ACC112 (cell line): ENCODE results near the gene SLC44A5.
"Not testable (repeated sequence)": the region's sequence is repeated elsewhere in the genome, so short reads cannot be mapped to it uniquely, and the experiment has no call there.

Experiments
- H2AFZ ChIP-seq: fragments of 200-600 bp; sonication (generic); one replicate; pipeline ENCODE4 v1.6.0; 2017; ENCODE audit warnings: antibody characterized with exemption, low read length; ENCODE audit not compliant: unreplicated experiment
- H3K27ac ChIP-seq: fragments of 200-600 bp; sonication (generic); 2 replicates; pipeline ENCODE4 v1.5.1; 2014; ENCODE audit warnings: low read depth, mild to moderate bottlenecking, antibody characterized with exemption, low read length, moderate library complexity
- H3K27me3 ChIP-seq: fragments of 200-600 bp; sonication (generic); 2 replicates; pipeline ENCODE4 v1.6.1; 2014; ENCODE audit warnings: mild to moderate bottlenecking, antibody characterized with exemption, low read length, moderate library complexity, mixed read lengths; ENCODE audit not compliant: insufficient read depth
- H3K36me3 ChIP-seq: fragments of 200-600 bp; sonication (generic); 2 replicates; pipeline ENCODE4 v1.6.1; 2016; ENCODE audit warnings: mild to moderate bottlenecking, antibody characterized with exemption, low read length, moderate library complexity, mixed read lengths; ENCODE audit not compliant: insufficient read depth
- H3K4me1 ChIP-seq: fragments of 200-600 bp; sonication (generic); one replicate; pipeline ENCODE4 v1.6.1; 2016; ENCODE audit warnings: low read length, mixed read lengths; ENCODE audit not compliant: insufficient read depth, unreplicated experiment, control insufficient read depth
- H3K4me3 ChIP-seq: fragments of 200-600 bp; sonication (generic); 2 replicates; pipeline ENCODE4 v1.5.1; 2014; ENCODE audit warnings: mild to moderate bottlenecking, low read depth, low read length
- H3K79me2 ChIP-seq: fragments of 200-600 bp; sonication (generic); one replicate; pipeline ENCODE4 v1.6.0; 2016; ENCODE audit warnings: low read length; ENCODE audit not compliant: control insufficient read depth, unreplicated experiment, insufficient read depth

Gene SLC44A5

GRCh38 chr1:75292013-75292412, 318.9 kb downstream of the SLC44A5 start:
- Histone ChIP-seq H3K36me3 (no peaks in the 10 kb centered on the region), H3K4me1 (no peaks in the 10 kb centered on the region), H3K4me3 (no peak overlapping the region), H2AFZ (no peak overlapping the region), H3K27me3 (no peaks in the 10 kb centered on the region), H3K79me2 (no peaks in the 10 kb centered on the region), H3K27ac (no peak overlapping the region)

GRCh38 chr1:75276385-75276784, 334.5 kb downstream of the SLC44A5 start:
- peaks cover 5% of the 10 kb centered on the region; the same call in 1 of the 2 replicates for H3K27me3 ChIP-seq
- no peak overlapping the region for H2AFZ ChIP-seq
- H3K4me3 ChIP-seq, result no peak overlapping the region
- H3K4me1 ChIP-seq, result no peaks in the 10 kb centered on the region
- no peaks in the 10 kb centered on the region for H3K79me2 ChIP-seq
- H3K36me3 ChIP-seq, result no peaks in the 10 kb centered on the region
- no peak overlapping the region for H3K27ac ChIP-seq

- Histone ChIP-seq H3K27ac (no peak overlapping the region), H3K79me2 (no peaks in the 10 kb centered on the region), H3K27me3 (peaks cover 5% of the 10 kb centered on the region; the same call in 1 of the 2 replicates), H3K36me3 (no peaks in the 10 kb centered on the region), H3K4me1 (no peaks in the 10 kb centered on the region), H2AFZ (no peak overlapping the region), H3K4me3 (no peak overlapping the region)
Measured at GRCh38 chr1:75275631-75276030, 335.3 kb downstream of the SLC44A5 start.

- Histone ChIP-seq H3K4me3 (no peak overlapping the region), H3K27ac (no peak overlapping the region), H3K4me1 (no peaks in the 10 kb centered on the region), H3K79me2 (no peaks in the 10 kb centered on the region), H3K36me3 (no peaks in the 10 kb centered on the region), H2AFZ (no peak overlapping the region), H3K27me3 (peaks cover 5% of the 10 kb centered on the region; the same call in 1 of the 2 replicates)
Measured at GRCh38 chr1:75274920-75275506, 335.9 kb downstream of the SLC44A5 start.

GRCh38 chr1:75273110-75273509, 337.8 kb downstream of the SLC44A5 start:
- Histone ChIP-seq H3K4me1 (no peaks in the 10 kb centered on the region), H3K79me2 (no peaks in the 10 kb centered on the region), H2AFZ (no peak overlapping the region)

GRCh38 chr1:75265792-75266191, 345.1 kb downstream of the SLC44A5 start:
- Histone ChIP-seq H2AFZ (no peak overlapping the region), H3K4me1 (no peaks in the 10 kb centered on the region), H3K79me2 (no peaks in the 10 kb centered on the region), H3K4me3 (no peak overlapping the region), H3K27ac (no peak overlapping the region), H3K27me3 (no peaks in the 10 kb centered on the region), H3K36me3 (no peaks in the 10 kb centered on the region)

More at GRCh38 chr1:75273110-75273509, 337.8 kb downstream of the SLC44A5 start:
- H3K27me3 ChIP-seq, result peaks cover 5% of the 10 kb centered on the region; the same call in 1 of the 2 replicates
- no peaks in the 10 kb centered on the region for H3K36me3 ChIP-seq
- H3K27ac ChIP-seq, result no peak overlapping the region
- no peak overlapping the region for H3K4me3 ChIP-seq

GRCh38 chr1:75264112-75264511, 346.8 kb downstream of the SLC44A5 start:
- no peak overlapping the region for H2AFZ ChIP-seq
- H3K79me2 ChIP-seq, result no peaks in the 10 kb centered on the region
- no peaks in the 10 kb centered on the region for H3K36me3 ChIP-seq
- no peaks in the 10 kb centered on the region for H3K27me3 ChIP-seq
- H3K27ac ChIP-seq, result no peak overlapping the region
- no peaks in the 10 kb centered on the region for H3K4me1 ChIP-seq
- H3K4me3 ChIP-seq, result no peak overlapping the region

GRCh38 chr1:75263616-75264015, 347.3 kb downstream of the SLC44A5 start:
- not testable (repeated sequence) for H3K4me1 ChIP-seq, H3K4me3 ChIP-seq, H2AFZ ChIP-seq, H3K79me2 ChIP-seq, H3K27me3 ChIP-seq, H3K36me3 ChIP-seq, H3K27ac ChIP-seq

- H3K36me3 ChIP-seq, H3K27ac ChIP-seq, H3K27me3 ChIP-seq, H3K79me2 ChIP-seq, H2AFZ ChIP-seq, H3K4me3 ChIP-seq, H3K4me1 ChIP-seq: not testable (repeated sequence)
Measured at GRCh38 chr1:75261946-75262345, 349.0 kb downstream of the SLC44A5 start.

GRCh38 chr1:75258351-75258750, 352.6 kb downstream of the SLC44A5 start:
- H3K4me3 ChIP-seq, result no peak overlapping the region
- H3K27ac ChIP-seq, result no peak overlapping the region
- no peaks in the 10 kb centered on the region for H3K36me3 ChIP-seq
- no peaks in the 10 kb centered on the region for H3K79me2 ChIP-seq
- H3K4me1 ChIP-seq, result no peaks in the 10 kb centered on the region
- H3K27me3 ChIP-seq, result peaks cover 16% of the 10 kb centered on the region
- no peak overlapping the region for H2AFZ ChIP-seq

GRCh38 chr1:75257424-75257823, 353.5 kb downstream of the SLC44A5 start:
- Histone ChIP-seq H3K36me3 (no peaks in the 10 kb centered on the region), H3K79me2 (no peaks in the 10 kb centered on the region), H2AFZ (no peak overlapping the region), H3K4me1 (no peaks in the 10 kb centered on the region), H3K27ac (no peak overlapping the region), H3K4me3 (no peak overlapping the region), H3K27me3 (peaks cover 17% of the 10 kb centered on the region)
